DND-41 (cell line): ENCODE measurements around the gene ANKMY1.

ENCODE experiments used
- CTCF ChIP-seq: IDR thresholded peaks from 2 replicates; pipeline ENCODE4 v1.5.1; 2012; ENCODE audit warnings: borderline replicate concordance, low read length, moderate library complexity, mild to moderate bottlenecking; ENCODE audit not compliant: poor library complexity, severe bottlenecking; ENCODE audit errors: extremely low read depth
- EZH2 ChIP-seq: IDR thresholded peaks from 3 replicates; pipeline ENCODE4 v1.6.1; 2012; ENCODE audit warnings: borderline replicate concordance, low read depth, mild to moderate bottlenecking, moderate library complexity, low read length, inconsistent platforms; ENCODE audit not compliant: severe bottlenecking

DNA sequence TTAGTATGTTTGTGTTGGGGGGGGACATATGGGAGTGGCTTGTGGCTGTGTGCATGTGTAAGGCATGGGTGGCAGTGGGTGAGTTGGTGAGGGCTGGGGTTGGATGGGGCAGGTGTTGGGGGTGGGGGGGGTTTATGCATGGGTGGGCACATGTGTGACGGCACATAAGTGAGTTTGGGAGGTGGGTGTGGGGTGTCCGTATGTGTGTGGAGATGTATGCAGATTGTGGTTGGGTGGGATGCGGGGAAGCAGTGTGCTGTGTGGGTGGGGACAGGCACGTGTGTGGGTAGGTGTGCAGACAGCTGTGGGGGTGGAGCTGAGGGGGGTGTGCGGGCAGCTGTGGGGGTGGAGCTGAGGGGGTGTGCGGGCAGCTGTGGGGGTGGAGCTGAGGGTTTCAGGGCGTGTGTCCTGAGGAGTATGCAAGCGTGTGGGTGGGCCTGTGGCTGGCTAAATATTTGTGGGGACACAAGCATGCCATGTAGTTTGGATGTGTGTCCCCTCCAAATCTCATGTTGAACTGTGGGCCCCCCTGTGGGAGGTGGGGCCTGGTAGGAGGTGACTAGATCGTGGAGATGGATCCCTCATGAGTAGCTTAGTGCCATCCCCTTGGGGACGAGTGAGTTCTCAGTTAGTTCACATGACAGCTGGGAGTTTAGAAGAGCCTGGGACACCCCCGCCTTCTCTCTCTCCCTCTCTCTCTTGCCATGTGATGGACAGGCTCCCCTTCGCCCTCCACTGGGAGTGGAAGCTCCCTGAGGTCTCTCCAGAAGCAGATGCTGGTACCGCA is 59.4 kb downstream of the ANKMY1 start:
- no peak for TF ChIP-seq CTCF
- no peak for TF ChIP-seq EZH2
